GM21723 (cell line): ENCODE measurements around the gene ZNF362.
"Not testable (repeated sequence)": the region's sequence is repeated elsewhere in the genome, so short reads cannot be mapped to it uniquely, and the experiment has no call there.

Source experiments
- ATAC-seq: cut with Tn5 transposase; IDR thresholded peaks from one replicate; pipeline ENCODE4 v1.9.1; 2021; ENCODE audit warnings: mild to moderate bottlenecking, moderate library complexity; ENCODE audit not compliant: unreplicated experiment

The ZNF362 gene

DNA sequence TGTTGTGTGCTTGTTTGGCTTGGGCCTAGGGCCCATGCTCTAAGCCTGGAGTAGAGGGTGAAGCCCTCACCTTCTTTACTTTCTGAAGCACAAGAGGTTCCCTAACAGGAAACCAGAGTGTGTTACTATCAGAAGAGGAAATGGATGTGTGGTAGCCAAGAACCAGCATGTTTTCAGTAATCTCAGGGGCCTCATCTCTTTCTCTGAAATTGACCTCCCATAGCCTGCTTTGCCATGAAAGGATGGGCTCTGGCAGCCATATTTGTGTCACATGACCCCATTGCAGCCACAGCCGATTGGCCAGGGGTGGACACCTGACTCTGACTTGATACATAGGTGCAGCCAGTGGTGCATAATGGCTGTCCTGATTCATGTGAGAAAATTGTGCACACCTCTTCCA lies 46.0 kb downstream of the ZNF362 start:
- ATAC-seq: no peak

DNA sequence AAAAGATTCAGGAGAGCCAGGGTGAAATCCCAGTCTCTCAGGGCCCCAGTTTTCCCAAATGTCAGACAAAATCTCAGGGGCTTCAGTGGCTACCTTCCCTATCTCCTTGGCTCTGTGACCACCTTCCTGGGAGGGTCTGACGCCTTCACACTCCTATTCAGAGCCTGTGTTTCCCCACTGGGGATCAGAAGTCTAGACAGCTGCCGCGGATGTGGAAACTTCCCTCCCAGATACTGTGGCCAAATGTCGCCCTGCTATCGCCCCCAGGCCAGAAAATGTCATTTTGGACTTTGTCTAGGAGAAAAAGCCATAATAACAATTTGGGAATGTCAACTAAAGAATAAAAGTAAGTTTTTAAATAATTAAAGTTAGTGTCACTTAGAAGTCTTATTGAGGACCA lies 48.7 kb downstream of the ZNF362 start:
- no peak for ATAC-seq

DNA sequence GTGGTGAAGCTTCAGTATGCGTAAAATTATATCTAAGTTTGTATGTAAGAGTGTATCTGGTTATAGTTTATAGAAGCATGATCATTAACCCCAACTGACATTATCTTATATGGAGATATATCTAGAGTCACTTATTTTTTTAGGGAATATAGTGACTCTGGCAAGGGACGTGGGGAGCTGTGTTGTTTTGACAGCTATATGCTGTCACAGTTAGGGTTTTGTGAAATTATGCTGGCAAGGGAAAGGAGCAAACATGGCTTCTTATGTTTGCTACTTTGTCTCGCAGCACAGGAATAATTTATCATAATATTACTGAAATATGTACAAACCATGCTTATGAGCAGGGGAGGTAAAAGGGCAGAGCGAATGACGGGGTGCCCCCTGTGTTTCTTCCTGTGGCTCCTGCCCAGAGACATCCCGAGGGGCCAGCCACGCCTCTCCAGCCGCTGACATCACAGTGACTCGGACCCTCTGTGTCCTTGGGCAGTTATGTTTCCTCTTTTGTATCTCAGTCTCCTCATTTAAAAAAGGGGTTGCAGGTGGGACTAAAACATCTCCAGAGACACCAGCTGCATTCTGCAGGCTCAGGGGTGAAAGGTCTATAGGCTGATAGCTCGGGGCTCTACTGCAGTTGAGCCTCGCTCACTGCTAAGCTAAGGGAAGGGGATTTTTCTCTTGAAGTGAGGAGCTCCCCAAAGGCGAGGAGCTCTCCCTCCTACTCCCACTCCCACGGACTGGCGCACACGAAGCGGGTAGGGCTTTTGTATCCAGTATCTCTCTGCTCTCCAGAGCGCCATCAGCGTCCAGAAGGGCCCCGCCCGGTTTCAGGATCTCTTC lies 49.7 kb downstream of the ZNF362 start:
- ATAC-seq: no peak

DNA sequence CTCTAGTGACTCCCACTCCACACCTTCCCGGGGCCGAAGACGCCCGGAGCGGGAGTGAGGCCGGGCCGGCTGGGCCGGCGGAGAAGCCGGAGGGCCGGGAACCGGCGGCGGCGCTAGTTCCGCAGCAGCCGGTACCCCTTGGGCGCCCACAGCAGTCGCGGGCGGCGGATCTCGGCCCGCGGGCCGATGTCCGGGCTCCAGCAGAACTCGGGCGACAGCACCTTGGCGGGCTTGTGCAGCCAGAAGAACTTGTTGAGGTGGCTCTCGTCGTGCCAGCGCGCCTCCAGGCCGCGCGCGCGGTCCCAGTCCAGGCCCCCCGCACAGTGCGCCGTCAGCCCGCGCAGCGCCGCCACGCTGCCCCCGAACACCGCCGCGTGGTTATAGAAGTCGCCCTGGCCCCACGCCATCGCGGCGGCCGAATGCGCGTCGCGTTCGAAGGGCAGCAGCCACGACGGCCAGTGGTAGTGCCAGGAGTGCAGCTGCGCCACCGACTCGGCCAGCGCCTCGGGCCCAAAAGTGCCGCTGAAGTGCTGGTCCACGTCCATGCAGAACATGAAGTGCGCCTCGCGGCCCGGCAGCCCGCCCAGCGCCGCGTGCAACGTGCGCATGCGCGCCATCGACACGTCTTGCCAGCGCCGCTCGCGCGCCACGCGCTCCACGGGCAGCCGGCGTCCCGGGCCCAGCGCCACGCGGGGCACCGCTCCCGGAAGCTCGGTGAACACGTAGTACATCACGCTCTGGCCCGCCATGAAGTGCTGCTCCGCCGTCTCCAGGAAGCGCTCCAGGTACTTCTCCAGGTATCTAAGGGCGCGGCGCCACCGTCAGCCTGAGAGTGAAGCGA lies 50.6 kb downstream of the ZNF362 start:
- no peak for ATAC-seq

DNA sequence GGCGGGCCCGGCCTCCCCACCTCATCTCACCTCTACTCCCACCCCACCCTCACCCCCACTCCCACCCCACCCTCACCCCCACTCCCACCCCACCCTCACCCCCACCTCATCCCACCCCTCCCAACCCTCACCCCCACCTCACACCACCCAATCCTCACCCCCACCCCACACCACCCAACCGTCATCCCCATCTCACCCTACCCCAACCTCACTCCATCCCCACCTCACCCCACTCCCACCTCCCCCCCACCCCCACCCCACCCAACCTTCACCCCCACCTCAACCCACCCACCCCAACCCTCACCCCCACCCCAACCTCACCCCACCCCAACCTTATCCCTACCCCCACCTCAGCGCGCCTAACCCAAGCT lies 51.2 kb downstream of the ZNF362 start:
- ATAC-seq: no peak

DNA sequence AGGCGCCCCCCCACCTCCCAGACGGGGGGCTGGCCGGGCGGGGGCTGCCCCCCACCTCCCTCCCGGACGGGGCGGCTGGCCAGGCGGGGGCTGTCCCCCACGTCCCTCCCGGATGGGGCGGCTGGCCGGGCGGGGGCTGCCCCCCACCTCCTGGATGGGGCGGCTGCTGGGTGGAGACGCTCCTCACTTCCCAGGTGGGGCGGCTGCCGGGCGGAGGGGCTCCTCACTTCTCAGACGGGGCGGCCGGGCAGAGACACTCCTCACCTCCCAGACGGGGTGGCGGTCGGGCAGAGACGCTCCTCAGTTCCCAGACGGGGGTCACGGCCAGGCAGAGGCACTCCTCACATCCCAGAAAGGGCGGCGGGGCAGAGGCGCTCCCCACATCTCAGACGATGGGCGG lies 53.1 kb downstream of the ZNF362 start:
- not testable (repeated sequence) for ATAC-seq

DNA sequence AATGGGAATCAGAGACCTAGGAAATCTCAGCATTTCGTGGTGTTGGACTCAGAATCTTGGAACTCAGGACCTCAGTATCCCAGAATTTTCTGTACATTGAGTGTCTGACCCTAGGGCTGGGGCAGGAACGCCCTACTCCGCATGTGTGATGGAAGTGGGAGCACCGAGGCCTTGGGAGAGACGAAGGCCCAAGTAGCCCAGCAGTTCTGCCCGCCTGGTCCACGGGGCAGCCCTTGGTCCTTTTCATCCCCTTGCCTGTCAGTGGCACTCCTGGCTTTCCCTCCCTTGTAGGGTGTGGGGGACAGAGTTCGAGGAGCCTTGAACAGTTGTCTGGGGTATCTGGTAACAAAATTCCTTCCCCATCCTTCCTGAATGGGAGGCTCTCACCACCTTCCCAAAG lies 54.4 kb downstream of the ZNF362 start:
- ATAC-seq: no peak

DNA sequence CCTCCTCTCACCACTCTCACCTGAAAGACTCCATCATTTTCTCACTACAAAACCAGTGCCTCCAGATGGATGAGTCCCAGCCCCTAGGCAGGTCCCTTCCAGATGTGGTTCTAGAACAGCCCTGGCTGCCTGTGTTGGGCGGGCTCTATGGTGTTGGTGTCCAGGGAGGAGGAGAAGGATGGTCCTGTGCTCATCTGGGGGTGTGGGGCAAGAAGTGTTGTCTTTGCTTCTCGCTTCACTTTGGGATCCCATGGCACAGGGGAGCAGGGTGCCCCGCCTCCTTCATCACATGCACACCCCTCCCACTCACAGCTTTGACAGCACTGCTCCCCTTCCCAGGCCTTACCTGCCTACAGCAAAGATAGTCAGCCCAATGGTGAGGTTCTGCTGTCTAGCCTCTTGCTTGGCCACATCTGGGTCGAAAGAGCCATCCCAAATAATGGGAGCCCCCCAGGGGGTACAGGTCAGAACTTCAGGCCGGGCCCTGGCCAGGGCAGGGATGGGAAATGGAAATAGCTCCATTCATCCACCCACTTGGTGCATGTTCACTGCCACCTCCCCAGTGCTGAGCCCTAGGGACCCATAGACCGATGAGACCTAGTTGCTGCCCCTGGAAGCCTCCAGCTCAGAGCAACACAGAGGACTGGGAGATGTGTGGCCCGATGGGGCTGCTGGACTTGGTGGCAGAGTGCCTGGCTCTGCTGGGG lies 55.6 kb downstream of the ZNF362 start:
- ATAC-seq: no peak

DNA sequence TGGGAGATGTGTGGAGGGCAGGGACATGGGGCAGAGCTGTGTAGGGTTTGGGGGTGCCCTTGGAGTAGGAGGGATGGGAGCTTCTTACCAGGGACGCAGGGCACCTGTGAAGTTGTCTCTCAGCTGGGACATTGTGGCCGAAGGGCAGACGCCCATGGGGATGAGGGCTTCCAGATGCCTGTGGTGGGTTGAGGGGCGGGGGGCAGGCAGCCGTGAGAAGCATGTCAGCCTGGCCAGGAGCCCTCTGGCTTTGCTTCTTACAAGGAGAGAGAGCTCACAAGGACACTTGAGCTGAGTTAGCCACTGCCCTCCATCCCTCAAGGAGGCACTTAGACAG lies 56.1 kb downstream of the ZNF362 start:
- no peak for ATAC-seq

DNA sequence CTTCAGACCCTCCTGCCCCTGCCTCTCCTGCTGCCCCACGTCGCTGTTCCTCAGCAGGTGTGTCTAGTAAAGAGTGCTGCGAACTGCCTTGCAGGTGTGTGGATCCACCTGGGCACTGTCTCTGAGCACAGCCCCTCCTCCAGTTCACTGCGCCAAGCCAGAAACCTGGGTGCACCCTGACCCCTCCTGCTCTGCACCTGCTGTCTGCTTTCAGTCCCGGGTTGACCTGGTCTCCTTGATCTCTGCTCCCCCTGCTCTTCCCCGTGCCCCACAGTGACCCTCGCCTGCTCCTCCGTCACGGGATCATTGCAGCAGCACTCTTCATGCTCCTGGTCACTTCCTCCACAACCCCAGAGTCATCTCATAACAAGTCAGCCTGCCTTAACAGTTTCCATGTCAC lies 58.1 kb downstream of the ZNF362 start:
- ATAC-seq: no peak

DNA sequence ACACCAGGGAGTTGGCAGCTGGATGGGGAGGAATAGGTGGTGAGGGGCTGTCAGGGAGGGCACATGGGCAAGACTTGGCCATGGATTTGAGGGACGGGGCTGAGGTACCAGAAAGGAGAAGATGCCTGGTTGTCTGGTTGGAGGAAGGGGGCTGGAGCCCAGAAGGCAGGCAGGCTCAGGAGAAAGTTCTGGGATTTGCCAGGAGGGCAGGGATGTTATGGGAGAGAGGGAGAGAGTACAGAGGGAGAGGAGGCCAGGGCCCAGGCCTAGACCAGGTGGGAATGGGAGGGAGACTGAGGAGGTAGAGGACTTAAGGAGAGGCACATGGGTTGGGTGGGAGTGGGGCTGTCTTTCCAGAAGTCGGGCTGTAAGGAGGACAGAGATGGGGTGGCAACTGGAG lies 60.3 kb downstream of the ZNF362 start:
- no peak for ATAC-seq

DNA sequence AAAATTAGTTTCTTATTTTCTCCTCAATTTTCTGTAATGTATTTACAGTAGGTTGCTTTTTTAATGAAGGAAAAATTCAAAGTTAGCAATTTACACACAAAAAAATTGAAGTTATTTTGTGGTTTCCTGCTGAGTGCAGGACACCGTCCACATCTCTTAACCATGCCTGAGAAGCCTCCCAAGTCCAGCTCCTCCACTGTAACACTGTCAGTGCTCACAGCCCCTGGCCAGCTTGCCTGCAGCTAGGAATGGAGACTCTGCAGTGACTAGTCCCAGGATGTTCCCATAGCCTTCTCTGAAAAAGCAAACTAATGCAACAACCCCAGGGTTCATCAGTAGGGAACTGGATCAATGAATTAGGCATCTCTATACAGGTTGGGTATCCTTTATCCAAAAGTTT lies 61.1 kb downstream of the ZNF362 start:
- no peak for ATAC-seq

DNA sequence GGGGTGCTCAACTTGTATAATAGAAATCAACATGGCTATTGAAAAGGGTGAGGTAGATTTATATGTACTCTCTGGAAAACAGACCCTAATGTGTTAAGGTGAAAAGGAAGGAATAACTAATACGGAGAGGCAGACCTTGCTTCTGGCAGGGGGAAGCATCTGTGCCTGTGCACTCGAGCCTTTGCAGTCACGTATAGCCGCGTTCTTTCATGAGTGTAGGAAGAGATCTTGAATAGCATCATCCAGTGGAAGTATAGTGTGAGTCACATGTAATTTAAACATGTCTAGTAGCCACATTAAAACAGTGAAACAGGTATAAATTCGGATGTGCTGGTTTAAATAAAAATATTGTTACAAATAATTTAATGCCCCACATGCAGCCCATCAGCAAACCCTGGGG lies 61.7 kb downstream of the ZNF362 start:
- ATAC-seq: no peak

DNA sequence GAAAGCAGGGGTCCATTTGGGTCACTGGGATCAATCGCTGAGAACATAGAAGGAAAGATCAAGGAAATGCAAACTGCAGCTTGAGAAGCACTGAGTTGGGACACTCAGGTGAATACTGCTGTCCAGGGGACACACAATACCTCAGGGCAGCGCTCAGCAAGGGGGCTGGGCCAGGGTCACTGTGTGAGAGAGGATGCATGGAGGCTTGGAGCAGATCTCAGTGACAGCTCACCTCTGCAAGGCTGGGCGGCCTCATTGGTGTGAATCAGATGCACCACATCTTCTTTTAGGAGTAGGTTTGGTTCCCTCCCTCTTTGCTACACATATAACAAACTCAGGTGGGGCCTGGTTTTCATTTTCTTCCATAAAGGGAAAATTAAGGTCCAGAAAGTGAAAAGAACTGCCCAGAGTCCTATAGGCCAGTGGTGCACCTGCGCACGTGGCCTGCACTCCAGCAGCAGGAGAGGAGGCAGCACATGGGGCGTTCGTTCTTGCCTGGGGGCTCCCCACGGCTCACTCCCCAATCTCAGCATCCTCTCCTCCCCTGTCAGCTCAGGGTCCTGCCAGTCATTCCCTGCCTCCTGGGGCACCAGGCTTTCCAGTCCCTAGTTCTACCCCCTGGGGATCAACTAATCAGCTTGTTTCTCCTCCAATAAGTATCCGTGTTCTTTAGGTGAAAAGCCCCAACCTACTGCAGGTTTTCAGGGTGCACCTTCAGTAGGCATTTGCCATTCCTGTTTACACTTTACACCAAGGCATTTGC lies 63.1 kb downstream of the ZNF362 start:
- no peak for ATAC-seq

DNA sequence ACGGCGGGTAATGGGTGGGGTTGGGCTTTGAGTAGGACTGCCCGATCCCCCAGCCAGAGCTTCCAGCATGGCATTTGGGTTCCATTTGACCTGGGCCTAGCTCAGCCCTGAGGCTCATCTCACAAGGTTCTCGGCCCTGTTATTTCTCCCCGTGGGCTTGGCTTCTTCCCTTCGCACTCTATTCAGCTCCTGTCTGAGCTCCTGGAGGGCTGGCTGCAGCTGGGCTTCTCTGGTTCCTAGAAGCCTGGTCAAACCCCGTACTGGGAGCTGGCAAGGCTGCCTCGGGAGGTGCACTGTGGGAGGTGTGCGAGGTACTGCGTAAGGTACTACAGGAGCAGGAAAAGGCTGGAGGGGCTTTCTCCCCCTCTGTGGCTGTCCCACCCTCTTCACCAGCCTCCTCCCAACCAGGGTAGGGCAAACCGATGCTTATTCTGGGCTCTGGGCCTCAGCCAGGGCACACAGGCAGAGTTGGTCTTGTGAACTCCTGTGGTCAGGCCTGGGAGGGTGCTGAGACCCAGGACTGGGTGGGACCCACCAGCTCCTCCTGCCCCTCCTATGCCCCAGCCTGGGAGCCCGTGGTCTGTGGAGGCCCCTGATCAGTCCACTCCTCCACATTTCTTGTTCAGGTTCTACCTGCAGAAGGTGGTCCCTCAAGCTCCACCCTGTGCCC lies 63.8 kb downstream of the ZNF362 start:
- no peak for ATAC-seq

DNA sequence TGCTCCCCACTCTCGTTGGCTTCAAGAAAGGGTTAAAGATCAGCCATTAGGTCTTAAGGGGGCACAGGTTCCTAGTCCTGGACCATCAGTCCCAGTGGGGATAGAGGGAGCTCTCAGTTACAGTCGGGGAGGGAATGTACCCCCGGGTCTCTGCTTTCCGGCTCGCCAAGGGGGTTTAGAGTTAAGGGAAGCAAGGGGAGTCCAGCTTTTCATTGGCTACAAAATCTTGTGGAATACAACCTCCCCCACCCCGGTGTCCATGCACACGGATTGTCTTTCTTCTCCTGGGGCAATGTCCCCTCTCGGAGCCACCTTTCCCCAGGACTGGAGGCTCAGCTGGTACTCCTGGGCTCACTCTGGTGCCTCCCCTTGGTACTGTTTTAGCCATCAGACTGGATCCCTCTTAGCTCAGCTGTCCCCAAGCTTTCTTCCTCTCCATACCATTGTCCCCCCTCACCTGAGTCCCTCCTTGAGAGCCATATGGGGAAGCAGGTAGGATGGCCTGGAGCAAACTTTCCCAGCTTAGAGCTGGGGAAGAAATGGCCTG lies 64.4 kb downstream of the ZNF362 start, which contains the start of gene A3GALT2:
A3GALT2 (minus strand) TSS at position 480 of the 547 bp plus-strand sequence; CDS start at position 480, 0 bp downstream.
- ATAC-seq: no peak

DNA sequence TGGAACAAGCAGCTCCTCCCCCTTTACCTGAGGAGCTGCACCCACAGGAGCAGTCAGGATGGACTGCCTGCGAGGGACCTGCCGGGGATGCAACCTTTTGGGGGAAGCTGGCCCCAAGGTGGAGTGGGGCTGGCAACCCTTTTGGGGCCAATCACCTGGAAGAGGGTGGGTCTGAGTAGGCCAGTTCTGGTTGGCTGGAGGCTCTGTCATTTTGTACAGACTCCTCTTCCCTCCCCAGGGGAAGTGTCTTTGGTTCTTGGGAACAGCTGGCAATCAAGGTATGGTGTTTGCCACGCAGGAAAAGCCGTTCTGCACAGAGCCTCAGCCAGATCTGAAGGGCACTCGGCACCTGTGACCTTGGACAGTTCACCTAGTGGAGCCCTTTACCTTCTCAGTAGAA lies 64.9 kb downstream of the ZNF362 start:
- ATAC-seq: no peak

DNA sequence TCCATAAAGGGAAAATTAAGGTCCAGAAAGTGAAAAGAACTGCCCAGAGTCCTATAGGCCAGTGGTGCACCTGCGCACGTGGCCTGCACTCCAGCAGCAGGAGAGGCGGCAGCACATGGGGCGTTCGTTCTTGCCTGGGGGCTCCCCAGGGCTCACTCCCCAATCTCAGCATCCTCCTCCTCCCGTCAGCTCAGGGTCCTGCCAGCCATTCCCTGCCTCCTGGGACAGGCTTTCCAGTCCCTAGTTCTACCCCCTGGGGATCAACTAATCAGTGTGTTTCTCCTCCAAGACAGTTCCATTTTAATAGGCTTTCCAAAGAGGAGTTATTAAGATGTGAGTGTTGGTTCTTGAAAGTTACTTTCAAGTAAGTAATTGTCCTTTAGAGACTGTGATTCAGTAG lies 65.8 kb downstream of the ZNF362 start:
- ATAC-seq: no peak

DNA sequence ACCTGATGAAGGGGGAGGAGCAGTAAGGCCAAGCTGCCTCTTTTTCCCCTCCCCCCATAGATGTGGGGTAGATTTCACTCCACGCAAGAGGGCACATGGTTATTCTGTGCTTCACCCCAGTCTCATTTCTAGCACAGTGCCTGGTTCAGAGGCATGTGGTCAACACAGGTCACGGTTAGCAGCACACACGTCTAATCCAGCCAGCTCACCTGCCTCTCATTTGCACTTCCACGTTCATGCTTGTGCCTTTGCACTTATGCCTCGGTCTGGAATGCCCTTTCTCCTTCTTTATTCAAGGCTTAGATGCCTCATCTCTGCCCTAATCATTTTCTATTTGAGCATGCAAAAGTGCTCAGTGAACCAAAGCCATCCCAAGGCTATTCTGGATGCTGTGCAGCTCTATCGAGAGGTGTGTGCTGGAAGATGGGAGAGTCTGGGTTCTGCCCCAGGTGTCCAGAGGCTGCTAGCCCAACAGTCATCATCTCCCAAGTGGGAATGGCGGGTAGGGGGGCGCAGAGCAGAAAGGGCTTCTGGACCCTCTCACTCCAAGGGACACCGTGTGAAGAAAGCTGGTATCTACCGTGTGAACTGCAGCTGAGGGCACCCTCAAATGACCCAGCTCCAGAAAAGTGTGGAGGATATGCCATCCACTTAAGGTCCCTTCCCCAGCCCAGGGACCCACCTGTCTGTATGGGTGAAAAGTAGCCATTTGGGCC lies 66.7 kb downstream of the ZNF362 start:
- ATAC-seq: no peak
